HepG2 (cell line): ENCODE results near the gene RSKR. TPM values are rescaled to one million over a fixed set of nuclear protein-coding genes. Genes with fewer than 3 reads are reported as not detected.
A peak's percentile ranks its signal among the peaks of the same experiment; 100 is the strongest.

Experiments used
- DPF2 ChIP-seq: sonication (generic); formaldehyde crosslinking; IDR thresholded peaks from 2 replicates; pipeline ENCODE4 v1.4.0; 2020; ENCODE audit warnings: mild to moderate bottlenecking, low read depth, missing genetic modification reagents, borderline replicate concordance
- HOXA3 ChIP-seq: sonication (generic); formaldehyde crosslinking; IDR thresholded peaks from 2 replicates; pipeline ENCODE4 v1.5.0; 2020; ENCODE audit warnings: missing genetic modification reagents
- ISX ChIP-seq: sonication (generic); formaldehyde crosslinking; conservative IDR thresholded peaks from 2 replicates; pipeline ENCODE4 v1.5.0; 2020; ENCODE audit warnings: missing genetic modification reagents
- MBNL3 ChIP-seq: fragments of 250-450 bp; sonication (Bioruptor Pico); conservative IDR thresholded peaks from 2 replicates; pipeline ENCODE4 v1.8.0; 2022; ENCODE audit warnings: mild to moderate bottlenecking, inconsistent platforms
- PRPF4 ChIP-seq: fragments of 200-400 bp; formaldehyde crosslinking; IDR thresholded peaks from 2 replicates; pipeline ENCODE4 v1.6.1; 2016; ENCODE audit warnings: low read length, low read depth; ENCODE audit not compliant: poor library complexity, severe bottlenecking
- REPIN1 ChIP-seq: sonication (generic); formaldehyde crosslinking; IDR thresholded peaks from 2 replicates; pipeline ENCODE4 v1.8.0; 2022; ENCODE audit warnings: missing genetic modification reagents, low read depth, mild to moderate bottlenecking, borderline replicate concordance
- SALL1 ChIP-seq: sonication (generic); formaldehyde crosslinking; IDR thresholded peaks from 2 replicates; pipeline ENCODE4 v1.8.0; 2022; ENCODE audit warnings: mild to moderate bottlenecking, missing genetic modification reagents
- SOX5 ChIP-seq: IDR thresholded peaks from 2 replicates; pipeline ENCODE4 v1.6.1; 2016; ENCODE audit warnings: borderline replicate concordance
- YY1 ChIP-seq: IDR thresholded peaks from 2 replicates; pipeline ENCODE4 v1.6.1; 2011; ENCODE audit warnings: low read length, low read depth, moderate library complexity, mild to moderate bottlenecking; ENCODE audit not compliant: insufficient read depth, insufficient replicate concordance
- ZBTB42 ChIP-seq: sonication (generic); formaldehyde crosslinking; IDR thresholded peaks from 2 replicates; pipeline ENCODE4 v1.5.0; 2020; ENCODE audit warnings: mild to moderate bottlenecking, missing genetic modification reagents
- ZFP1 ChIP-seq: IDR thresholded peaks from 2 replicates; pipeline ENCODE4 v1.6.1; 2016
- ZNF138 ChIP-seq: sonication (generic); formaldehyde crosslinking; IDR thresholded peaks from 2 replicates; pipeline ENCODE4 v1.5.0; 2020; ENCODE audit warnings: mild to moderate bottlenecking, low read depth, missing genetic modification reagents
- ZNF17 ChIP-seq: sonication (generic); formaldehyde crosslinking; IDR thresholded peaks from 2 replicates; pipeline ENCODE4 v1.5.0; 2020; ENCODE audit warnings: mild to moderate bottlenecking, missing genetic modification reagents
- ZNF256 ChIP-seq: sonication (generic); formaldehyde crosslinking; conservative IDR thresholded peaks from 2 replicates; pipeline ENCODE4 v1.4.0; 2020; ENCODE audit warnings: missing genetic modification reagents
- ZNF367 ChIP-seq: sonication (generic); formaldehyde crosslinking; IDR thresholded peaks from 2 replicates; pipeline ENCODE4 v1.4.0; 2020; ENCODE audit warnings: missing genetic modification reagents, borderline replicate concordance
- ZNF703 ChIP-seq: sonication (generic); formaldehyde crosslinking; IDR thresholded peaks from 2 replicates; pipeline ENCODE4 v1.5.1; 2020; ENCODE audit warnings: missing genetic modification reagents, mild to moderate bottlenecking, moderate library complexity, borderline replicate concordance
- ZNF839 ChIP-seq: sonication (generic); formaldehyde crosslinking; IDR thresholded peaks from 2 replicates; pipeline ENCODE4 v1.4.0; 2020; ENCODE audit warnings: missing genetic modification reagents, mild to moderate bottlenecking, borderline replicate concordance
- ZSCAN30 ChIP-seq: sonication (generic); formaldehyde crosslinking; IDR thresholded peaks from 2 replicates; pipeline ENCODE4 v1.5.0; 2020; ENCODE audit warnings: mild to moderate bottlenecking, missing genetic modification reagents
- polyA plus RNA-seq, 8 experiments: library from polyadenylated mRNA; depleted of rRNA in 3 of 8; stranded (reverse) in 7 of 8; unstranded in 1 of 8; fragments of >200 nt; fragmentation: Illumina TruSeq in 4 of 8; extraction: Trizol in 4 of 8; gene quantifications; 2 replicates each; pipeline versions ENCODE4 v1.2.1 to v1.2.3, GENCODE V29; 2011 to 2016; ENCODE audit warnings: low read depth in 4 of 8, missing spikeins in 1 of 8, mixed read lengths in 1 of 8; ENCODE audit not compliant: insufficient read depth in 1 of 8
- total RNA-seq, 5 experiments: library from RNA; depleted of rRNA; stranded (reverse); fragments of >200 nt; fragmentation: Illumina TruSeq; extraction: Trizol; gene quantifications; 2 replicates each; pipeline ENCODE4 v1.2.3, GENCODE V29; 2016; ENCODE audit warnings: low read depth in 1 of 5
- TF ChIP-seq, protein P1 (sequence below): sonication (generic); formaldehyde crosslinking; IDR thresholded peaks from 2 replicates; pipeline ENCODE4 v1.4.0; 2020; ENCODE audit warnings: low read depth, mild to moderate bottlenecking, missing genetic modification reagents
- TF ChIP-seq, protein P2 (sequence below): sonication (generic); formaldehyde crosslinking; IDR thresholded peaks from 2 replicates; pipeline ENCODE4 v1.4.0; 2020; ENCODE audit warnings: missing genetic modification reagents
- TF ChIP-seq, protein P3 (sequence below): sonication (generic); formaldehyde crosslinking; IDR thresholded peaks from 2 replicates; pipeline ENCODE4 v1.8.1; 2022; ENCODE audit warnings: mild to moderate bottlenecking, missing genetic modification reagents
- TF ChIP-seq, protein P4 (sequence below): sonication (generic); formaldehyde crosslinking; IDR thresholded peaks from 2 replicates; pipeline ENCODE4 v1.4.0; 2020; ENCODE audit warnings: missing genetic modification reagents
- TF ChIP-seq, protein P5 (sequence below): sonication (generic); formaldehyde crosslinking; conservative IDR thresholded peaks from 2 replicates; pipeline ENCODE4 v1.4.0; 2020; ENCODE audit warnings: missing genetic modification reagents

Gene RSKR
- total and polyA plus RNA-seq, 2 of the 13 experiments (the other 11 are each of a cell fraction or from before 2014, with no cell fraction given): 5.0 to 10.4 TPM

DNA sequence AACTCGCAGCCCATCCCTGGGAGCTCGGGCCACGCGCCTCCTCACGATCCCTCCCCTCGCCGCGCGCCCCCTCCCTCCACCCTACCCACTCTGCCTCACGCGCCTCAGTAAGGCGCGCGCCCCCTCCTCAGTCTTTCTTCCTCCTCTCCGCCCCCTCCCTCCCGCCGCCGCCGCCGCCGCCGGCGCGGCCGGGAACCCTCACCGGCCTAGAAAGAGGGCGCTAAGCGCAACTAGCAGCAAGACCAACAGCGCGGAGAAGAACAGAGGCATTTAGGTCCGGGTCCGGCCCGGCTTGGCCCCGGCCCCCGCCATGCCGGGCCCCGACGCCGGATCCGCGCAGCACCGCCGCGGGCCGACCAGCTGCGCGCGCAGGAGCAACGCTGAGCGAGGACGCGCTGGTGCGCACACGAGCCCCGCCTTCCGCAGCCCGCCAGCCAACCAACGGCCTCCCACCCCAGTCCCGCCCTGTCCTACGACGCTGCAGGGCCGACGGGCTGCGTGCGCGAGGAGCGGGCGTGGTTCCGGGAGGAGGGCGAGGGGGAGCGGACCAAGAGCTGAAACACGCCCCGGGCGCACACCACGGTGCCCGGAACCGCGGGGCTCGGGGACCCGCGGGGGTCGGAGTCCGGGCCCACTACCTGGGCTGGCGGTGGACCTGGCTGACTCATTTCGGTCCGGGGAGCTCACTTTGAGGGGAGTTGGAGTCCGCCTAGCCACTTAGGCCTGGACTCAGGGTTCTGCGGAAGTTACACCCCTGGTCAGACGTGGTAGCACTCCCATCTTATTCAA is 31.0 kb upstream of the RSKR start, which contains the start of gene BLTP2 (continued):
- TF ChIP-seq PRPF4 (no peak), ZNF839 (peak; percentile 49; the same call in 1 of the 2 replicates), ISX (CRISPR knock-in tag) (no peak), SOX5 (0 out of 2 replicates have a peak, but pooled peaks have one; percentile 16), ZSCAN30 (no peak), ZNF256 (CRISPR knock-in tag) (no peak), YY1 (peak; percentile 84), ZNF138 (CRISPR knock-in tag) (0 out of 2 replicates have a peak, but pooled peaks have one; percentile 67), HOXA3 (CRISPR knock-in tag) (peak; percentile 85), SALL1 (CRISPR knock-in tag) (peak; percentile 81), ZBTB42 (CRISPR knock-in tag) (no peak), ZFP1 (CRISPR knock-in tag) (no peak), ZNF703 (no peak), REPIN1 (CRISPR knock-in tag) (peak; percentile 68; the same call in 1 of the 2 replicates), MBNL3 (CRISPR knock-in tag) (no peak), ZNF367 (CRISPR knock-in tag) (no peak), ZNF17 (CRISPR knock-in tag) (no peak), DPF2 (CRISPR knock-in tag) (no peak)
- TF ChIP-seq, protein P1, sequence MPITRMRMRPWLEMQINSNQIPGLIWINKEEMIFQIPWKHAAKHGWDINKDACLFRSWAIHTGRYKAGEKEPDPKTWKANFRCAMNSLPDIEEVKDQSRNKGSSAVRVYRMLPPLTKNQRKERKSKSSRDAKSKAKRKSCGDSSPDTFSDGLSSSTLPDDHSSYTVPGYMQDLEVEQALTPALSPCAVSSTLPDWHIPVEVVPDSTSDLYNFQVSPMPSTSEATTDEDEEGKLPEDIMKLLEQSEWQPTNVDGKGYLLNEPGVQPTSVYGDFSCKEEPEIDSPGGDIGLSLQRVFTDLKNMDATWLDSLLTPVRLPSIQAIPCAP (CRISPR knock-in tag): no peak
- TF ChIP-seq, protein P2, sequence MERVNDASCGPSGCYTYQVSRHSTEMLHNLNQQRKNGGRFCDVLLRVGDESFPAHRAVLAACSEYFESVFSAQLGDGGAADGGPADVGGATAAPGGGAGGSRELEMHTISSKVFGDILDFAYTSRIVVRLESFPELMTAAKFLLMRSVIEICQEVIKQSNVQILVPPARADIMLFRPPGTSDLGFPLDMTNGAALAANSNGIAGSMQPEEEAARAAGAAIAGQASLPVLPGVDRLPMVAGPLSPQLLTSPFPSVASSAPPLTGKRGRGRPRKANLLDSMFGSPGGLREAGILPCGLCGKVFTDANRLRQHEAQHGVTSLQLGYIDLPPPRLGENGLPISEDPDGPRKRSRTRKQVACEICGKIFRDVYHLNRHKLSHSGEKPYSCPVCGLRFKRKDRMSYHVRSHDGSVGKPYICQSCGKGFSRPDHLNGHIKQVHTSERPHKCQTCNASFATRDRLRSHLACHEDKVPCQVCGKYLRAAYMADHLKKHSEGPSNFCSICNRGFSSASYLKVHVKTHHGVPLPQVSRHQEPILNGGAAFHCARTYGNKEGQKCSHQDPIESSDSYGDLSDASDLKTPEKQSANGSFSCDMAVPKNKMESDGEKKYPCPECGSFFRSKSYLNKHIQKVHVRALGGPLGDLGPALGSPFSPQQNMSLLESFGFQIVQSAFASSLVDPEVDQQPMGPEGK: peak; percentile 55
- TF ChIP-seq, protein P3, sequence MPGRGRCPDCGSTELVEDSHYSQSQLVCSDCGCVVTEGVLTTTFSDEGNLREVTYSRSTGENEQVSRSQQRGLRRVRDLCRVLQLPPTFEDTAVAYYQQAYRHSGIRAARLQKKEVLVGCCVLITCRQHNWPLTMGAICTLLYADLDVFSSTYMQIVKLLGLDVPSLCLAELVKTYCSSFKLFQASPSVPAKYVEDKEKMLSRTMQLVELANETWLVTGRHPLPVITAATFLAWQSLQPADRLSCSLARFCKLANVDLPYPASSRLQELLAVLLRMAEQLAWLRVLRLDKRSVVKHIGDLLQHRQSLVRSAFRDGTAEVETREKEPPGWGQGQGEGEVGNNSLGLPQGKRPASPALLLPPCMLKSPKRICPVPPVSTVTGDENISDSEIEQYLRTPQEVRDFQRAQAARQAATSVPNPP (CRISPR knock-in tag): no peak; the same call in 1 of the 2 replicates
- TF ChIP-seq, protein P4, sequence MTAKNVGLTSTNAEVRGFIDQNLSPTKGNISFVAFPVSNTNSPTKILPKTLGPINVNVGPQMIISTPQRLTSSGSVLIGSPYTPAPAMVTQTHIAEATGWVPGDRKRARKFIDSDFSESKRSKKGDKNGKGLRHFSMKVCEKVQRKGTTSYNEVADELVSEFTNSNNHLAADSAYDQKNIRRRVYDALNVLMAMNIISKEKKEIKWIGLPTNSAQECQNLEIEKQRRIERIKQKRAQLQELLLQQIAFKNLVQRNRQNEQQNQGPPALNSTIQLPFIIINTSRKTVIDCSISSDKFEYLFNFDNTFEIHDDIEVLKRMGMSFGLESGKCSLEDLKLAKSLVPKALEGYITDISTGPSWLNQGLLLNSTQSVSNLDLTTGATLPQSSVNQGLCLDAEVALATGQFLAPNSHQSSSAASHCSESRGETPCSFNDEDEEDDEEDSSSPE: peak; percentile 81
- TF ChIP-seq, protein P5, sequence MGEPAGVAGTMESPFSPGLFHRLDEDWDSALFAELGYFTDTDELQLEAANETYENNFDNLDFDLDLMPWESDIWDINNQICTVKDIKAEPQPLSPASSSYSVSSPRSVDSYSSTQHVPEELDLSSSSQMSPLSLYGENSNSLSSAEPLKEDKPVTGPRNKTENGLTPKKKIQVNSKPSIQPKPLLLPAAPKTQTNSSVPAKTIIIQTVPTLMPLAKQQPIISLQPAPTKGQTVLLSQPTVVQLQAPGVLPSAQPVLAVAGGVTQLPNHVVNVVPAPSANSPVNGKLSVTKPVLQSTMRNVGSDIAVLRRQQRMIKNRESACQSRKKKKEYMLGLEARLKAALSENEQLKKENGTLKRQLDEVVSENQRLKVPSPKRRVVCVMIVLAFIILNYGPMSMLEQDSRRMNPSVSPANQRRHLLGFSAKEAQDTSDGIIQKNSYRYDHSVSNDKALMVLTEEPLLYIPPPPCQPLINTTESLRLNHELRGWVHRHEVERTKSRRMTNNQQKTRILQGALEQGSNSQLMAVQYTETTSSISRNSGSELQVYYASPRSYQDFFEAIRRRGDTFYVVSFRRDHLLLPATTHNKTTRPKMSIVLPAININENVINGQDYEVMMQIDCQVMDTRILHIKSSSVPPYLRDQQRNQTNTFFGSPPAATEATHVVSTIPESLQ (CRISPR knock-in tag): no peak
